HG02981 (cell line): ENCODE data around the gene SP3.

Experiments
- ATAC-seq: cut with Tn5 transposase; IDR thresholded peaks from one replicate; pipeline ENCODE4 v1.9.1; 2021; ENCODE audit warnings: mild to moderate bottlenecking, moderate library complexity; ENCODE audit not compliant: unreplicated experiment

Gene SP3

GRCh38 chr2:173997269-173997668 is 32.1 kb upstream of the SP3 start:
- peak; percentile 96 for ATAC-seq

- ATAC-seq: no peak
Measured at GRCh38 chr2:173996766-173997165, 31.6 kb upstream of the SP3 start.

GRCh38 chr2:173993459-173993858 is 28.3 kb upstream of the SP3 start:
- ATAC-seq: no peak

GRCh38 chr2:173991856-173992588 is 26.8 kb upstream of the SP3 start:
- ATAC-seq: no peak

- no peak for ATAC-seq
Measured at GRCh38 chr2:173990970-173991819, 26.0 kb upstream of the SP3 start.

GRCh38 chr2:173990245-173990644 is 25.1 kb upstream of the SP3 start:
- ATAC-seq: no peak

- ATAC-seq: no peak
Measured at GRCh38 chr2:173989884-173990215, 24.7 kb upstream of the SP3 start.

GRCh38 chr2:173989160-173989883 is 24.1 kb upstream of the SP3 start:
- no peak for ATAC-seq

GRCh38 chr2:173986805-173987204 is 21.6 kb upstream of the SP3 start:
- ATAC-seq: no peak

GRCh38 chr2:173985605-173985992 is 20.4 kb upstream of the SP3 start:
- ATAC-seq: no peak

- ATAC-seq: no peak
Measured at GRCh38 chr2:173984866-173985604, 19.9 kb upstream of the SP3 start.

- no peak for ATAC-seq
Measured at GRCh38 chr2:173983391-173983871, 18.3 kb upstream of the SP3 start.

GRCh38 chr2:173982918-173983317 is 17.7 kb upstream of the SP3 start:
- ATAC-seq: no peak

GRCh38 chr2:173982182-173982714 is 17.1 kb upstream of the SP3 start:
- ATAC-seq: no peak

GRCh38 chr2:173981520-173981919 is 16.3 kb upstream of the SP3 start:
- ATAC-seq: no peak

- no peak for ATAC-seq
Measured at GRCh38 chr2:173979751-173980351, 14.7 kb upstream of the SP3 start.

- ATAC-seq: no peak
Measured at GRCh38 chr2:173978447-173978846, 13.3 kb upstream of the SP3 start.

- ATAC-seq: no peak
Measured at GRCh38 chr2:173972636-173973035, 7.5 kb upstream of the SP3 start.

- ATAC-seq: no peak
Measured at GRCh38 chr2:173972165-173972564, 7.0 kb upstream of the SP3 start.

- no peak for ATAC-seq
Measured at GRCh38 chr2:173970516-173970924, 5.3 kb upstream of the SP3 start.
